ENCODE results near the gene CABCOCO1.

CABCOCO1 gene

DNA sequence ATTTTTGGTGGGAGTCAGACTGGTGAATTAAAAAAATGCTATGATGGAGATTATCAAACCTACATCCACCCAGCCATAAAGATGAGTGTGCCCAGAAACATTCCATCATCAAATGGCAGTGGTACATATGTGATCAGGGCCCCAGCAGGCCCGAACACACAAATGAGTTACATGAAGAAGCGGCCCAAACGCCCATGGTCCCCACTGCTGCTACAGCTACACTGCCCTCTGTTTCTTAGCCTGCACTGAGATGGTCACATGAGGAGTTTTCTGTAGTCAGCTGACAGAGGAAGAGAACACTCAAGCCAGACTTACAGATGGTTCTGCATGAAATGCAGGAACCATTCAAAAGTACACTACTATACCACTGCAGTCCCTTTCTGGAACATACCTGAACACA is 142.4 kb downstream of the CABCOCO1 start:
- Histone ChIP-seq H3K79me2 (ENCODE audit: insufficient read depth, low read length) (no peaks in the 10 kb centered on the region), H3K27me3 (ENCODE audit: insufficient read depth, low read length, poor library complexity) (no peaks in the 10 kb centered on the region), H3K4me3 (ENCODE audit: low read depth in 1 of 2, low read length in 2 of 2) (no peak overlapping the region), H3K4me2 (ENCODE audit: insufficient read depth, low read length) (no peak overlapping the region), H3K4me1 (ENCODE audit: insufficient read depth, low read length) (no peaks in the 10 kb centered on the region), H3K9ac (ENCODE audit: low read depth, low read length) (no peak overlapping the region), H3K9me3 (ENCODE audit: insufficient read depth, low read length, severe bottlenecking) (no peaks in the 10 kb centered on the region), H3K27ac (ENCODE audit: low read length) (no peak overlapping the region), H3K36me3 (ENCODE audit: insufficient read depth, low read length) (no peaks in the 10 kb centered on the region), H2AFZ (ENCODE audit: low read depth, low read length) (no peak overlapping the region), H4K20me1 (ENCODE audit: insufficient read depth, low read length) (no peaks in the 10 kb centered on the region)
- DNase-seq (no peak), ATAC-seq (ENCODE audit: insufficient read depth, low read depth) (no peak)
- TF ChIP-seq EZH2 (IDR thresholded peaks at IDR 0.05; ENCODE audit: borderline replicate concordance, low read depth, low read length, severe bottlenecking) (no peak), CTCF (IDR thresholded peaks at IDR 0.05; ENCODE audit: borderline replicate concordance, extremely low read depth, low read length, poor library complexity, severe bottlenecking) (no peak)

GRCh38 chr10:61810263-61810662 is 147.5 kb downstream of the CABCOCO1 start:
- Histone ChIP-seq H2AFZ (ENCODE audit: low read depth, low read length) (no peak overlapping the region), H3K9me3 (ENCODE audit: insufficient read depth, low read length, severe bottlenecking) (no peaks in the 10 kb centered on the region), H3K79me2 (ENCODE audit: insufficient read depth, low read length) (no peaks in the 10 kb centered on the region), H3K4me3 (ENCODE audit: low read depth in 1 of 2, low read length in 2 of 2) (no peak overlapping the region), H3K27ac (ENCODE audit: low read length) (no peak overlapping the region), H3K4me1 (ENCODE audit: insufficient read depth, low read length) (no peaks in the 10 kb centered on the region), H4K20me1 (ENCODE audit: insufficient read depth, low read length) (no peaks in the 10 kb centered on the region), H3K9ac (ENCODE audit: low read depth, low read length) (no peak overlapping the region), H3K27me3 (ENCODE audit: insufficient read depth, low read length, poor library complexity) (no peaks in the 10 kb centered on the region), H3K36me3 (ENCODE audit: insufficient read depth, low read length) (no peaks in the 10 kb centered on the region), H3K4me2 (ENCODE audit: insufficient read depth, low read length) (no peak overlapping the region)
- no peak for TF ChIP-seq EZH2 (IDR thresholded peaks at IDR 0.05; ENCODE audit: borderline replicate concordance, low read depth, low read length, severe bottlenecking)
- TF ChIP-seq CTCF (IDR thresholded peaks at IDR 0.05; ENCODE audit: borderline replicate concordance, extremely low read depth, low read length, poor library complexity, severe bottlenecking) = no peak
- DNase-seq = no peak
- no peak for ATAC-seq (ENCODE audit: insufficient read depth, low read depth)

GRCh38 chr10:61812052-61812721 is 149.5 kb downstream of the CABCOCO1 start:
- no peaks in the 10 kb centered on the region for H3K36me3 ChIP-seq (ENCODE audit: insufficient read depth, low read length)
- H3K27ac ChIP-seq (ENCODE audit: low read length) = no peak overlapping the region
- ATAC-seq (ENCODE audit: insufficient read depth, low read depth) = no peak
- H4K20me1 ChIP-seq (ENCODE audit: insufficient read depth, low read length) = no peaks in the 10 kb centered on the region
- TF ChIP-seq EZH2 (IDR thresholded peaks at IDR 0.05; ENCODE audit: borderline replicate concordance, low read depth, low read length, severe bottlenecking) (no peak), CTCF (IDR thresholded peaks at IDR 0.05; ENCODE audit: borderline replicate concordance, extremely low read depth, low read length, poor library complexity, severe bottlenecking) (no peak)
- H3K79me2 ChIP-seq (ENCODE audit: insufficient read depth, low read length) = no peaks in the 10 kb centered on the region
- no peaks in the 10 kb centered on the region for H3K4me1 ChIP-seq (ENCODE audit: insufficient read depth, low read length)
- no peaks in the 10 kb centered on the region for H3K27me3 ChIP-seq (ENCODE audit: insufficient read depth, low read length, poor library complexity)
- H2AFZ ChIP-seq (ENCODE audit: low read depth, low read length) = no peak overlapping the region
- H3K9ac ChIP-seq (ENCODE audit: low read depth, low read length) = no peak overlapping the region
- DNase-seq = no peak
- H3K4me2 ChIP-seq (ENCODE audit: insufficient read depth, low read length) = no peak overlapping the region
- no peaks in the 10 kb centered on the region for H3K9me3 ChIP-seq (ENCODE audit: insufficient read depth, low read length, severe bottlenecking)
- no peak overlapping the region for H3K4me3 ChIP-seq (ENCODE audit: low read depth in 1 of 2, low read length in 2 of 2)

All from DND-41 (cell line).